ENCODE data around the gene DHH. TPM values are rescaled to one million over a fixed set of nuclear protein-coding genes. Genes with fewer than 3 reads are reported as not detected.

Gene DHH
- total and polyA plus RNA-seq, 3 experiments from 2014 or later, result 0.04 TPM; not detected in 2

GRCh38 chr12:49054096-49054495 lies 40.5 kb downstream of the DHH start:
- Histone ChIP-seq H3K4me3 (ENCODE audit: low read length) (no peak overlapping the region), H3K27ac (ENCODE audit: low read depth, low read length) (no peak overlapping the region), H3K9me3 (ENCODE audit: low read length) (no peaks in the 10 kb centered on the region), H3K36me3 (ENCODE audit: insufficient read depth, low read length) (peaks cover 58% of the 10 kb centered on the region), H3K4me1 (ENCODE audit: insufficient read depth, low read length) (peaks cover 44% of the 10 kb centered on the region), H3K27me3 (ENCODE audit: insufficient read depth, low read length, poor library complexity, severe bottlenecking) (no peaks in the 10 kb centered on the region)
- Mint-ChIP-seq H3K27me3 (no peaks in the 10 kb centered on the region), H3K4me1 (peaks cover 47 to 72% (median 54%) of the 10 kb centered on the region in 3 donors), H3K4me3 (no peak overlapping the region), H3K27ac (peak overlapping the region in 3 of 8 donors; percentile 3 to 27 (median 17)), H3K36me3 (peaks cover 0 to 71% (median 22%) of the 10 kb centered on the region in 3 donors), H3K9me3 (no peaks in the 10 kb centered on the region)
- ChIA-PET POLR2A (no interaction called here), CTCF (interaction anchor here (0.7 to 2.0 kb wide), 4 partner anchors 11 to 57 kb away, joined by 3 to 4 read pairs (median 4); no protein-coding TSS in a partner anchor)
- peak in 1 of 5 donors; percentile 23 for DNase-seq

GRCh38 chr12:49052451-49053208 lies 42.0 kb downstream of the DHH start:
- peak in 1 of 5 donors; percentile 30 for DNase-seq
- Histone ChIP-seq H3K9me3 (ENCODE audit: low read length) (no peaks in the 10 kb centered on the region), H3K36me3 (ENCODE audit: insufficient read depth, low read length) (peaks cover 72% of the 10 kb centered on the region), H3K4me3 (ENCODE audit: low read length) (no peak overlapping the region), H3K27ac (ENCODE audit: low read depth, low read length) (no peak overlapping the region), H3K4me1 (ENCODE audit: insufficient read depth, low read length) (peaks cover 30% of the 10 kb centered on the region), H3K27me3 (ENCODE audit: insufficient read depth, low read length, poor library complexity, severe bottlenecking) (no peaks in the 10 kb centered on the region)
- CTCF ChIA-PET, result no interaction called here
- Mint-ChIP-seq H3K9me3 (no peaks in the 10 kb centered on the region), H3K36me3 (peaks cover 5 to 84% (median 33%) of the 10 kb centered on the region in 3 donors), H3K27ac (peak overlapping the region in 2 of 8 donors; percentile 27 to 47), H3K4me1 (peaks cover 33 to 58% (median 39%) of the 10 kb centered on the region in 3 donors), H3K4me3 (no peak overlapping the region), H3K27me3 (no peaks in the 10 kb centered on the region)
- POLR2A ChIA-PET, result no interaction called here

- Mint-ChIP-seq H3K27me3 (no peaks in the 10 kb centered on the region), H3K36me3 (peaks cover 5 to 89% (median 33%) of the 10 kb centered on the region in 3 donors), H3K27ac (peak overlapping the region in 4 of 8 donors; percentile 14 to 69 (median 24)), H3K4me1 (peaks cover 26 to 50% (median 32%) of the 10 kb centered on the region in 3 donors), H3K4me3 (no peak overlapping the region), H3K9me3 (no peaks in the 10 kb centered on the region)
- Histone ChIP-seq H3K36me3 (ENCODE audit: insufficient read depth, low read length) (peaks cover 75% of the 10 kb centered on the region), H3K4me1 (ENCODE audit: insufficient read depth, low read length) (peaks cover 22% of the 10 kb centered on the region), H3K4me3 (ENCODE audit: low read length) (no peak overlapping the region), H3K27me3 (ENCODE audit: insufficient read depth, low read length, poor library complexity, severe bottlenecking) (no peaks in the 10 kb centered on the region), H3K27ac (ENCODE audit: low read depth, low read length) (no peak overlapping the region), H3K9me3 (ENCODE audit: low read length) (no peaks in the 10 kb centered on the region)
- peak in 1 of 5 donors; percentile 36 for DNase-seq
- ChIA-PET CTCF (no interaction called here), POLR2A (no interaction called here)
Observed at GRCh38 chr12:49051777-49052438, 42.7 kb downstream of the DHH start.

- H3K36me3 ChIP-seq (ENCODE audit: insufficient read depth, low read length), result peaks cover 79% of the 10 kb centered on the region
- no peak overlapping the region for H3K27ac ChIP-seq (ENCODE audit: low read depth, low read length)
- no peaks in the 10 kb centered on the region for H3K27me3 ChIP-seq (ENCODE audit: insufficient read depth, low read length, poor library complexity, severe bottlenecking)
- CTCF ChIA-PET, result no interaction called here
- POLR2A ChIA-PET, result no interaction called here
- Mint-ChIP-seq H3K27me3 (no peaks in the 10 kb centered on the region), H3K4me3 (no peak overlapping the region), H3K4me1 (peaks cover 21 to 45% (median 27%) of the 10 kb centered on the region in 3 donors), H3K36me3 (peaks cover 5 to 94% (median 33%) of the 10 kb centered on the region in 3 donors), H3K9me3 (no peaks in the 10 kb centered on the region), H3K27ac (no peak overlapping the region)
- peaks cover 17% of the 10 kb centered on the region for H3K4me1 ChIP-seq (ENCODE audit: insufficient read depth, low read length)
- no peak for DNase-seq
- no peak overlapping the region for H3K4me3 ChIP-seq (ENCODE audit: low read length)
- H3K9me3 ChIP-seq (ENCODE audit: low read length), result no peaks in the 10 kb centered on the region
Observed at GRCh38 chr12:49051373-49051764, 43.2 kb downstream of the DHH start.

GRCh38 chr12:49050507-49051372 lies 43.9 kb downstream of the DHH start:
- no peak overlapping the region for H3K27ac ChIP-seq (ENCODE audit: low read depth, low read length)
- peaks cover 11% of the 10 kb centered on the region for H3K4me1 ChIP-seq (ENCODE audit: insufficient read depth, low read length)
- H3K9me3 ChIP-seq (ENCODE audit: low read length), result no peaks in the 10 kb centered on the region
- ChIA-PET POLR2A (no interaction called here), CTCF (interaction anchor here (0.6 to 2.5 kb wide), 3 partner anchors 13 to 58 kb away, joined by 3 to 9 read pairs (median 3); no protein-coding TSS in a partner anchor)
- no peak overlapping the region for H3K4me3 Mint-ChIP-seq
- no peak overlapping the region for H3K4me3 ChIP-seq (ENCODE audit: low read length)
- H3K27me3 ChIP-seq (ENCODE audit: insufficient read depth, low read length, poor library complexity, severe bottlenecking), result no peaks in the 10 kb centered on the region
- peaks cover 14 to 39% (median 21%) of the 10 kb centered on the region in 3 donors for H3K4me1 Mint-ChIP-seq
- H3K9me3 Mint-ChIP-seq, result no peaks in the 10 kb centered on the region
- H3K36me3 ChIP-seq (ENCODE audit: insufficient read depth, low read length), result peaks cover 84% of the 10 kb centered on the region
- peaks cover 9 to 98% (median 33%) of the 10 kb centered on the region in 3 donors for H3K36me3 Mint-ChIP-seq
- DNase-seq, result peak in 1 of 5 donors; percentile 43
- peak overlapping the region in 3 of 8 donors; percentile 47 to 57 (median 55) for H3K27ac Mint-ChIP-seq
- no peaks in the 10 kb centered on the region for H3K27me3 Mint-ChIP-seq

GRCh38 chr12:49049566-49050224 lies 44.9 kb downstream of the DHH start:
- Histone ChIP-seq H3K9me3 (ENCODE audit: low read length) (no peaks in the 10 kb centered on the region), H3K4me3 (ENCODE audit: low read length) (no peak overlapping the region), H3K27ac (ENCODE audit: low read depth, low read length) (no peak overlapping the region), H3K4me1 (ENCODE audit: insufficient read depth, low read length) (peaks cover under 1% of the 10 kb centered on the region), H3K27me3 (ENCODE audit: insufficient read depth, low read length, poor library complexity, severe bottlenecking) (no peaks in the 10 kb centered on the region), H3K36me3 (ENCODE audit: insufficient read depth, low read length) (peaks cover 88% of the 10 kb centered on the region)
- no peak for DNase-seq
- Mint-ChIP-seq H3K9me3 (no peaks in the 10 kb centered on the region), H3K27ac (no peak overlapping the region), H3K4me3 (no peak overlapping the region), H3K27me3 (no peaks in the 10 kb centered on the region), H3K4me1 (peaks cover 4 to 29% (median 10%) of the 10 kb centered on the region in 3 donors), H3K36me3 (peaks cover 10 to 97% (median 33%) of the 10 kb centered on the region in 3 donors)
- ChIA-PET CTCF (interaction anchor here (0.6 to 2.5 kb wide), 2 partner anchors 14 to 38 kb away, joined by 3 to 9 read pairs; no protein-coding TSS in a partner anchor), POLR2A (no interaction called here)

- H3K4me3 Mint-ChIP-seq, result no peak overlapping the region
- peaks cover 8 to 29% (median 14%) of the 10 kb centered on the region in 3 donors for H3K4me1 Mint-ChIP-seq
- H3K36me3 Mint-ChIP-seq, result peaks cover 11 to 97% (median 33%) of the 10 kb centered on the region in 3 donors
- Histone ChIP-seq H3K27ac (ENCODE audit: low read depth, low read length) (no peak overlapping the region), H3K4me1 (ENCODE audit: insufficient read depth, low read length) (no peaks in the 10 kb centered on the region), H3K36me3 (ENCODE audit: insufficient read depth, low read length) (peaks cover 89% of the 10 kb centered on the region), H3K9me3 (ENCODE audit: low read length) (no peaks in the 10 kb centered on the region), H3K27me3 (ENCODE audit: insufficient read depth, low read length, poor library complexity, severe bottlenecking) (no peaks in the 10 kb centered on the region), H3K4me3 (ENCODE audit: low read length) (no peak overlapping the region)
- DNase-seq, result no peak
- peak overlapping the region in 2 of 8 donors; percentile 48 to 79 for H3K27ac Mint-ChIP-seq
- POLR2A ChIA-PET, result no interaction called here
- H3K9me3 Mint-ChIP-seq, result no peaks in the 10 kb centered on the region
- H3K27me3 Mint-ChIP-seq, result no peaks in the 10 kb centered on the region
- CTCF ChIA-PET, result interaction anchor here (1.0 to 2.5 kb wide), 2 partner anchors 11 to 15 kb away, joined by 4 to 9 read pairs; no protein-coding TSS in a partner anchor
Observed at GRCh38 chr12:49048953-49049352, 45.6 kb downstream of the DHH start.
